T-helper 17 cell (primary cell): Measurements from ENCODE around the gene GHR. TPM values are rescaled to one million over a fixed set of nuclear protein-coding genes. Genes with fewer than 3 reads are reported as not detected.
A peak's percentile ranks its signal among the peaks of the same experiment; 100 is the strongest.
"Not testable (repeated sequence)": the region's sequence is repeated elsewhere in the genome, so short reads cannot be mapped to it uniquely, and the experiment has no call there.

ENCODE experiments used
- ATAC-seq: fragments of 150-1000 bp; cut with Tn5 transposase; 2 replicates; pipeline ENCODE4 v1.10.0; 2021; ENCODE audit warnings: mild to moderate bottlenecking, moderate library complexity
- DNase-seq, 3 donors: peaks; one replicate each; pipeline versions ENCODE4 v3.0.0 to v3.0.0-alpha.2; 2020 to 2021
- H3K9me3 ChIP-seq: one replicate; pipeline ENCODE4 v1.7.0; 2013; ENCODE audit warnings: low read length, mild to moderate bottlenecking; ENCODE audit not compliant: control insufficient read depth, poor library complexity, severe bottlenecking
- H3K27ac Mint-ChIP-seq: one replicate; pipeline ENCODE4 v1.8.0; 2022; ENCODE audit warnings: mild to moderate bottlenecking, moderate library complexity, mixed read lengths
- H3K27me3 Mint-ChIP-seq: one replicate; pipeline ENCODE4 v1.8.0; 2022; ENCODE audit warnings: mixed read lengths
- H3K36me3 Mint-ChIP-seq: one replicate; pipeline ENCODE4 v1.8.0; 2022; ENCODE audit warnings: low read depth, mixed read lengths
- H3K4me1 Mint-ChIP-seq: one replicate; pipeline ENCODE4 v1.8.0; 2022; ENCODE audit warnings: mild to moderate bottlenecking, mixed read lengths
- H3K4me3 Mint-ChIP-seq: one replicate; pipeline ENCODE4 v1.8.0; 2022; ENCODE audit warnings: mild to moderate bottlenecking, moderate library complexity, mixed read lengths
- total RNA-seq, 4 donors: library from RNA in 2 of 4; stranded (reverse) in 2 of 4; gene quantifications; one replicate each; pipeline ENCODE4 v1.2.3 and lab custom pipeline; 2022 to 2026

Gene GHR
- total RNA-seq, 2 donors from 2014 or later = not detected

DNA sequence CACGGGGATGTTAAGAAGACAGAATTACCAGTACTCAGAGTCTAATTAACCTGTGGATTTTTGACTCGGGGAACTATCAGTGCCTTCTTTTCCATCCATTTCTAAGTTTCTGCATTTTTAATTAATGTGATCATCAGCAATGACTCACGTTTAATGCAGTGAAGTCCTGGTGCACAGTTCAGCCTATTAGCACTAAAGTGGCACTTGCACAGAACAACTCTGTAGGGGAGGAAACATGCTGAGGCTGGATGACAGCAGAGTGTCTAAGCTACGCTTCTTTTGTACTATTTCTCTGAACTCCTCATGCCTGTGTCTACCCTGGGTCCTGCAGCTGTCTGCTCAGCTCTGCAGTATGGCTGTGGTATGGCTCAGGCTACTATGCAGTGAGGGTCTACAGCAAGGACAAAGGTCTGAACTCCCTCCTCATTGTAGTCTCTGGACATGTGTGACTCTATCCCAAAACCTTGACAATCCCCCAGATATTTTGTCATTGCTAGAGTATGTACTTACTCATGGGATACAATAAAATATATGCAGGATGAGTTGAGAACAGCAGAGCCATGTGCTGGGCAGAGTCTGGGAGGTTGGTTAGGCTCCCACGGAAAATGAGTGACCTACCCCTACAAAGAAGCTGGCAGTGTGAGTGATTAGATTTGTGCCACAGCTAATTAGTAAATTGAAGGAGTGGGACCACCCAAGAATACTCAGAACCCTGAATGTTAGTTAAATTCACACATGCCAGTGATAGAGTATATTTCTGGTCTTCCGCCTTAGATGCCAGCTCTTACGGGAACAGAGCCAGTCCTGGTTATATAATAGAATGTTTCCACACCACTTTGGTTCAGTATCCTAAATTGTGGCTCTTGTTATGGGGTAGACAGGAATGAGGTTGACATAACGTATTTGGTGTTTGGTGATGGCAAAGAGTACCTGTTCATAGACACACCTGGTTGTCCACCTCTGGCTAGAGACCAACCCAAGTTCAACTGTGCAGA is 148.0 kb downstream of the GHR start:
- DNase-seq (no peak), ATAC-seq (no peak)
- Mint-ChIP-seq H3K4me1 (no peaks in the 10 kb centered on the region), H3K27ac (no peak overlapping the region), H3K27me3 (peaks cover 48% of the 10 kb centered on the region), H3K4me3 (no peak overlapping the region), H3K36me3 (no peaks in the 10 kb centered on the region)
- H3K9me3 ChIP-seq = no peaks in the 10 kb centered on the region

GRCh38 chr5:42572313-42572712 is 149.1 kb downstream of the GHR start:
- no peak overlapping the region for H3K27ac Mint-ChIP-seq
- no peaks in the 10 kb centered on the region for H3K4me1 Mint-ChIP-seq
- DNase-seq (no peak), ATAC-seq (no peak)
- H3K9me3 ChIP-seq = no peaks in the 10 kb centered on the region
- peaks cover 43% of the 10 kb centered on the region for H3K27me3 Mint-ChIP-seq
- no peak overlapping the region for H3K4me3 Mint-ChIP-seq
- H3K36me3 Mint-ChIP-seq = no peaks in the 10 kb centered on the region

DNA sequence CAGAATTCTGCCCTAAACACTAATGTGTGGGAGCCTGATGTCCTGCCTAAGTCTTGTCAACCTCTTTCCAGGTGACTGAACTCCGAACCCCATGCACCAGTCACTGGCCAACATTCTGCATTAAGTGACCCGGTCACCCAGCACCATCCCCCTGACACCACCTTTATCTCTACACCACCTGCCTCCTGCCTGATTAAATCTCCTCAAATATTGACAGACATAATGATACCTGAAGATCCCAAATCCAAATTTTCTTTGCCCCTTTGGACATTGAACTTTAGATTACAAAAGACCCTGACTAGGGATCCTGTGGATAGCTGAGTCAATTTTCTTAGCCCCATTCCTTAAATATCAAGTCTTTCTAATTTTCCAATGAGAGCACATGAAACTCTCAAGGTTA is 150.1 kb downstream of the GHR start:
- Mint-ChIP-seq H3K36me3 (no peaks in the 10 kb centered on the region), H3K27me3 (peaks cover 40% of the 10 kb centered on the region), H3K4me3 (no peak overlapping the region), H3K27ac (no peak overlapping the region), H3K4me1 (no peaks in the 10 kb centered on the region)
- ATAC-seq (no peak), DNase-seq (no peak)
- H3K9me3 ChIP-seq = no peaks in the 10 kb centered on the region

- H3K36me3 Mint-ChIP-seq, H3K4me3 Mint-ChIP-seq, ATAC-seq, H3K9me3 ChIP-seq, H3K4me1 Mint-ChIP-seq, H3K27ac Mint-ChIP-seq, DNase-seq: not testable (repeated sequence)
- H3K27me3 Mint-ChIP-seq = peaks cover 30% of the 10 kb centered on the region
These were observed 152.7 kb downstream of the GHR start for GRCh38 chr5:42575914-42576313.

DNA sequence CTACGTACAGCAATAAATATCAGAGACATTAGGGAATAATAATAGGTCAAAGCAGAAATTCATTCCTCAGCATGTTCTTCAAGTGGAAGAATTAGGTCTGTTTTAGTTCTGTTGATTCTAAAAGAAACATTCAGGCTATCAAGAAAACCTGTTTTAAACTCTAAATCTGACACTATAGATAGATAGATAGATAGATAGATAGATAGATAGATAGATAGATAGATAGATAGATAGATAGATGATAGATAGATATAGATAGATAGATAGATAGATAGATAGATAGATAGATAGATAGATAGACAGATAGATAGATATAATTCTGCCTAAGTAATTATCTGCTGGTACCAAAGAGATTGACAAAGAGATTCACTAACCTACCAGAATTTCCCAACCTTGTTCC is 155.7 kb downstream of the GHR start:
- not testable (repeated sequence) for H3K4me1 Mint-ChIP-seq, H3K36me3 Mint-ChIP-seq, DNase-seq, H3K4me3 Mint-ChIP-seq, H3K27ac Mint-ChIP-seq, ATAC-seq, H3K9me3 ChIP-seq
- peaks cover 32% of the 10 kb centered on the region for H3K27me3 Mint-ChIP-seq

- H3K4me3 Mint-ChIP-seq = no peak overlapping the region
- no peak for DNase-seq
- H3K9me3 ChIP-seq = no peaks in the 10 kb centered on the region
- H3K27me3 Mint-ChIP-seq = peaks cover 32% of the 10 kb centered on the region
- ATAC-seq = no peak
- peaks cover 3% of the 10 kb centered on the region for H3K4me1 Mint-ChIP-seq
- no peak overlapping the region for H3K27ac Mint-ChIP-seq
- H3K36me3 Mint-ChIP-seq = no peaks in the 10 kb centered on the region
These were observed 156.1 kb downstream of the GHR start for GRCh38 chr5:42579320-42579719.

DNA sequence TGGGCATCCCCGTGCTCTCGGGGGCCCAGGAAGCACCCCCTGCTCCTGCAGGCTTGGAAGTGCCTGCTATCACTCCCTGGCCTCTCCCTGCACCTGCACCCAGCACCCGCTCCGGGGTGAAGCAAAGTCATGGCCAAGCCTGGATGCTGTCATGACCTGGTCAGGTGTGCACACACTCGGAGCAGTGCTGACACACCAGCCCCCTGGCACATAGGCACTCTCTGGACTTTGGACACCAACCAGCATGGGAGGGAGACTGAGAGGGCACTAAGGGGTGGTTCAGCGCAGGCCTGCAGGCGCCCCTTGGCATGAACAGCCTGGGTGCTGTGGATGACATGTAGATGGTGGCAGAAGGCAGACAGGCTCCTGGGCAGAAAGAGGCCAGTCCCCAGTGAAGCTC is 158.6 kb downstream of the GHR start:
- no peaks in the 10 kb centered on the region for H3K9me3 ChIP-seq
- H3K4me3 Mint-ChIP-seq = no peak overlapping the region
- peaks cover 34% of the 10 kb centered on the region for H3K27me3 Mint-ChIP-seq
- DNase-seq (no peak), ATAC-seq (no peak)
- H3K4me1 Mint-ChIP-seq = peaks cover 3% of the 10 kb centered on the region
- H3K27ac Mint-ChIP-seq = no peak overlapping the region
- no peaks in the 10 kb centered on the region for H3K36me3 Mint-ChIP-seq

GRCh38 chr5:42582723-42583122 is 159.5 kb downstream of the GHR start:
- peaks cover 3% of the 10 kb centered on the region for H3K4me1 Mint-ChIP-seq
- no peaks in the 10 kb centered on the region for H3K9me3 ChIP-seq
- no peak for ATAC-seq
- H3K36me3 Mint-ChIP-seq = no peaks in the 10 kb centered on the region
- H3K27ac Mint-ChIP-seq = no peak overlapping the region
- DNase-seq = no peak
- peaks cover 35% of the 10 kb centered on the region for H3K27me3 Mint-ChIP-seq
- no peak overlapping the region for H3K4me3 Mint-ChIP-seq

GRCh38 chr5:42583322-42583721 is 160.1 kb downstream of the GHR start:
- peak in 1 of 3 donors; percentile 12 for DNase-seq
- no peaks in the 10 kb centered on the region for H3K9me3 ChIP-seq
- Mint-ChIP-seq H3K36me3 (no peaks in the 10 kb centered on the region), H3K4me3 (no peak overlapping the region), H3K4me1 (peaks cover 3% of the 10 kb centered on the region), H3K27ac (no peak overlapping the region), H3K27me3 (peaks cover 39% of the 10 kb centered on the region)
- ATAC-seq = peak; percentile 50

GRCh38 chr5:42586625-42587024 is 163.4 kb downstream of the GHR start:
- Mint-ChIP-seq H3K4me1 (peaks cover 6% of the 10 kb centered on the region), H3K4me3 (no peak overlapping the region), H3K36me3 (no peaks in the 10 kb centered on the region)

DNA sequence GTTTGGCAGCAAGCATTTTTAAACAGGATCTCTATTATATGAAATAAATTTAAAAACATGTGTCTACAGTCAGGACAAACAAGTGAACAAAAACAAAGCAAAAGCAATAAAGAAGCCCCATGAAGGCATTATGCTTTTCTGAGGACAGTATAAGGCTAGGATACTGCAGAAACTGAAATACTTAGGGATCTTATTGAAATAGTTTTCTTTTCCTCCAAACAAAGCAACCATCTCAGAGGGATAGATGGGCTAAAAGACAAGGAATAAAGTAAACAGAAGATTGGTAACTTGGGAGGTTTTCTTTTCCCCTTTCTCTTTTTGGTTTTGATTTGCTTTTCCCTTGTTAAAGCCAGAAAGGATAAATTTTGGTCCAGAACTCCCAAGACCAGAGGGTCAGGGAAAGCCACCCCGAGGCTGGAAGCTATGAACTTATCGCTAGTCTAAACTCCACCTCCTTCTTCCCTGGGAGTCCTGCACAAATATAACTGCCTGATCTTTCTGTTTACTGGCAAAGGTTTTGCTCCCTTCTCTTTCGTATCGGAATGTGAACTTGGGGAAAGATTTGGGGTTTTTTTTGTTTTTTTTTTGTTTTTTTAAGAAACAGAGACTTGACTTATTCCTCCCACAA is 164.0 kb downstream of the GHR start:
- Mint-ChIP-seq H3K27me3 (peaks cover 48% of the 10 kb centered on the region), H3K36me3 (no peaks in the 10 kb centered on the region), H3K4me3 (no peak overlapping the region), H3K27ac (no peak overlapping the region), H3K4me1 (peaks cover 6% of the 10 kb centered on the region)
- DNase-seq (no peak), ATAC-seq (no peak)
- H3K9me3 ChIP-seq = no peaks in the 10 kb centered on the region

More at GRCh38 chr5:42586625-42587024, 163.4 kb downstream of the GHR start:
- no peaks in the 10 kb centered on the region for H3K9me3 ChIP-seq
- Mint-ChIP-seq H3K27me3 (peaks cover 49% of the 10 kb centered on the region), H3K27ac (no peak overlapping the region)
- ATAC-seq = no peak
- no peak for DNase-seq

DNA sequence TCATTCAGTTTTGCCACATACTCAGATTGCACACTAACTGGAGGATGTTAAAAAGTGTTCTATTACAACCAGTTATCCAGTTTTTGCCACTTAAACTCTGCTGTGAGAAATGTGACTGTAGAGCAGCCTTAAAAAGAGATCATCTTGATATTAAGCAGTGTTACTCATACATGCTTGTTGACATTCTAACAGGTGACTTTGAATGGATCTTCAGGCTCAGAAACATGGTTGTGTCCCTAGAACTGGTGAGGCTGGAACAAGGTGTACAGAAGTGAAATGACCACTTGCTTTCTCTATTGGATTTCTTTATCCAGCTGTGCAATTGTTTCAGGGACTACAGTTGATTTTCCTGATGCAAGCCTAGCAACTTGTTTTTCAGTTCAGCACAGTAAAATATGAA is 167.3 kb downstream of the GHR start:
- H3K27ac Mint-ChIP-seq = no peak overlapping the region
- no peaks in the 10 kb centered on the region for H3K9me3 ChIP-seq
- ATAC-seq (no peak), DNase-seq (no peak)
- H3K4me3 Mint-ChIP-seq = no peak overlapping the region
- peaks cover 2% of the 10 kb centered on the region for H3K36me3 Mint-ChIP-seq
- peaks cover 5% of the 10 kb centered on the region for H3K4me1 Mint-ChIP-seq
- peaks cover 42% of the 10 kb centered on the region for H3K27me3 Mint-ChIP-seq

- DNase-seq (no peak), ATAC-seq (no peak)
- H3K27me3 Mint-ChIP-seq = peaks cover 41% of the 10 kb centered on the region
- H3K4me1 Mint-ChIP-seq = peaks cover 6% of the 10 kb centered on the region
- no peak overlapping the region for H3K4me3 Mint-ChIP-seq
- H3K9me3 ChIP-seq = no peaks in the 10 kb centered on the region
- H3K27ac Mint-ChIP-seq = no peak overlapping the region
- H3K36me3 Mint-ChIP-seq = peaks cover 2% of the 10 kb centered on the region
These were observed 167.8 kb downstream of the GHR start for GRCh38 chr5:42591015-42591414.
